GM12878 (cell line): ENCODE data around the gene SEMA4D. TPM values are rescaled to one million over a fixed set of nuclear protein-coding genes. Genes with fewer than 3 reads are reported as not detected.

ENCODE experiments used
- ATAC-seq: fragments of 200-7000 bp; cut with Tn5 transposase; 3 replicates; pipeline ENCODE4 v1.9.1; 2020; ENCODE audit warnings: mild to moderate bottlenecking, moderate library complexity
- BruUV-seq: library from RNA; stranded (reverse); fragments of 400-500 nt; replicated peaks from 2 replicates; lab custom pipeline; 2021; lab: Mats Ljungman, UMichigan
- CTCF ChIA-PET: fragments of 300-600 bp; sonication (Branson Sonifier 250); formaldehyde crosslinking; extraction: SDS; loops from one replicate; lab custom pipeline; 2021; ENCODE audit warnings: inconsistent platforms; lab: Yijun Ruan, JAX
- POLR2A ChIA-PET: fragments of 350-600 bp; formaldehyde crosslinking; extraction: SDS; loops from one replicate; lab custom pipeline; 2021; ENCODE audit warnings: inconsistent platforms; lab: Charles Lee
- RAD21 ChIA-PET: fragments of 300-600 bp; sonication (Branson Sonifier 250); formaldehyde crosslinking; loops from one replicate; lab custom pipeline; 2023; ENCODE audit warnings: antibody characterized with exemption; ENCODE audit not compliant: unreplicated experiment; lab: Charles Lee
- SMC1A ChIA-PET: fragments of 300-600 bp; sonication (Branson Sonifier 250); formaldehyde crosslinking; loops from one replicate; lab custom pipeline; 2023; ENCODE audit not compliant: unreplicated experiment, uncharacterized antibody; lab: Charles Lee
- DNase-seq: peaks from one replicate; pipeline ENCODE4 v3.0.0-alpha.2; 2011; ENCODE audit warnings: low read depth, low spot score
- FAIRE-seq: peaks from 3 replicates; lab custom pipeline; 2011; peaks lifted over from hg19 to GRCh38; lab: Jason Lieb, UNC
- H2AFZ ChIP-seq: 2 replicates; pipeline ENCODE4 v1.6.0; 2011; ENCODE audit warnings: low read depth, low read length, control low read depth; ENCODE audit not compliant: control insufficient read depth
- H3K27ac ChIP-seq: 2 replicates; pipeline ENCODE4 v1.5.1; 2011; ENCODE audit warnings: control low read depth; ENCODE audit not compliant: control insufficient read depth, insufficient read depth
- H3K27me3 ChIP-seq, 2 experiments: replicated peaks in 1 of 2; 2 replicates each; pipeline versions ENCODE4 v1.6.0 to v1.6.1; 2011; ENCODE audit warnings: low read length in 1 of 2; ENCODE audit not compliant: control insufficient read depth in 2 of 2, insufficient read depth in 2 of 2
- H3K36me3 ChIP-seq, 2 experiments: 2 replicates each; pipeline ENCODE4 v1.5.1; 2011; ENCODE audit warnings: low read length in 1 of 2; ENCODE audit not compliant: control insufficient read depth in 2 of 2, insufficient read depth in 2 of 2
- H3K4me1 ChIP-seq: 2 replicates; pipeline ENCODE4 v1.6.1; 2011; ENCODE audit warnings: mild to moderate bottlenecking, low read length, moderate library complexity, mixed read lengths; ENCODE audit not compliant: control insufficient read depth, insufficient read depth
- H3K4me2 ChIP-seq: 2 replicates; pipeline ENCODE4 v1.6.0; 2011; ENCODE audit warnings: control low read depth; ENCODE audit not compliant: control insufficient read depth, insufficient read depth
- H3K4me3 ChIP-seq: fragments of 200-600 bp; sonication (generic); 2 replicates; pipeline ENCODE4 v1.5.1; 2016
- H3K79me2 ChIP-seq: 2 replicates; pipeline ENCODE4 v1.6.0; 2011; ENCODE audit warnings: low read length; ENCODE audit not compliant: control insufficient read depth, insufficient read depth
- H3K9ac ChIP-seq: 2 replicates; pipeline ENCODE4 v1.8.0; 2011; ENCODE audit warnings: low read length, control low read depth, mixed read lengths; ENCODE audit not compliant: control insufficient read depth, insufficient read depth
- H3K9me3 ChIP-seq: replicated peaks from 3 replicates; pipeline ENCODE4 v1.5.1; 2011; ENCODE audit warnings: mild to moderate bottlenecking, low read length; ENCODE audit not compliant: control insufficient read depth, insufficient read depth
- H4K20me1 ChIP-seq: 2 replicates; pipeline ENCODE4 v1.6.0; 2011; ENCODE audit not compliant: control insufficient read depth, insufficient read depth
- POLR2A ChIP-seq: IDR thresholded peaks from 2 replicates; pipeline ENCODE4 v1.6.1; 2011; ENCODE audit warnings: low read depth, mild to moderate bottlenecking, low read length
- TCF3 ChIP-seq: IDR thresholded peaks from 2 replicates; pipeline ENCODE4 v1.6.1; 2012; ENCODE audit warnings: low read depth, mild to moderate bottlenecking, low read length, borderline replicate concordance; ENCODE audit not compliant: insufficient read depth
- YY1 ChIP-seq: IDR thresholded peaks from 2 replicates; pipeline ENCODE4 v1.6.1; 2011; ENCODE audit warnings: low read depth, mild to moderate bottlenecking, low read length
- WGBS: methylation state at CpG from one replicate; pipeline ENCODE4 v1.1.6; 2016; ENCODE audit warnings: low lambda C conversion rate; ENCODE audit not compliant: insufficient replicate concordance, insufficient coverage; ENCODE audit errors: missing lambda C conversion rate; 5-methylcytosine and 5-hydroxymethylcytosine counted together
- in situ Hi-C: fragments of 300-500 bp; cut with MboI; formaldehyde crosslinking; loops from 9 replicates; pipeline ENCODE4 v1.14.3; 2018; ENCODE audit warnings: mixed read lengths
- intact Hi-C: fragments of 100-400 bp; cut with micrococcal nuclease; formaldehyde crosslinking; loops from one replicate; pipeline ENCODE4 v1.14.2; 2022; ENCODE audit not compliant: unreplicated experiment
- polyA plus RNA-seq, 11 experiments: library from polyadenylated mRNA; depleted of rRNA in 4 of 11; unstranded in 6 of 11; stranded (reverse) in 5 of 11; fragments of >200 nt; fragmentation: Nextera tagmentation in 4 of 11; fragmentation: Illumina TruSeq in 1 of 11; extraction: Ambion mirVana in 4 of 11; extraction: Trizol in 1 of 11; gene quantifications; 1 replicate in 1 of 11; 2 replicates in 10 of 11; pipeline versions ENCODE4 v1.2.1 to v1.2.3, GENCODE V29; 2011 to 2016; ENCODE audit warnings: inconsistent platforms in 2 of 11, missing spikeins in 2 of 11, low read depth in 1 of 11
- total RNA-seq, 4 experiments: library from RNA; depleted of rRNA in 3 of 4; stranded (reverse); fragments of >200 nt in 3 of 4; fragmentation: Illumina TruSeq in 1 of 4; extraction: Trizol in 1 of 4; gene quantifications; 2 replicates each; pipeline versions ENCODE4 v1.2.1 to v1.2.3, GENCODE V29; 2013 to 2021

Gene SEMA4D
- total and polyA plus RNA-seq, 10 of the 15 experiments (the other 5 are each of a cell fraction or from before 2014, with no cell fraction given): 15.1 to 136 (median 39.6) TPM

DNA sequence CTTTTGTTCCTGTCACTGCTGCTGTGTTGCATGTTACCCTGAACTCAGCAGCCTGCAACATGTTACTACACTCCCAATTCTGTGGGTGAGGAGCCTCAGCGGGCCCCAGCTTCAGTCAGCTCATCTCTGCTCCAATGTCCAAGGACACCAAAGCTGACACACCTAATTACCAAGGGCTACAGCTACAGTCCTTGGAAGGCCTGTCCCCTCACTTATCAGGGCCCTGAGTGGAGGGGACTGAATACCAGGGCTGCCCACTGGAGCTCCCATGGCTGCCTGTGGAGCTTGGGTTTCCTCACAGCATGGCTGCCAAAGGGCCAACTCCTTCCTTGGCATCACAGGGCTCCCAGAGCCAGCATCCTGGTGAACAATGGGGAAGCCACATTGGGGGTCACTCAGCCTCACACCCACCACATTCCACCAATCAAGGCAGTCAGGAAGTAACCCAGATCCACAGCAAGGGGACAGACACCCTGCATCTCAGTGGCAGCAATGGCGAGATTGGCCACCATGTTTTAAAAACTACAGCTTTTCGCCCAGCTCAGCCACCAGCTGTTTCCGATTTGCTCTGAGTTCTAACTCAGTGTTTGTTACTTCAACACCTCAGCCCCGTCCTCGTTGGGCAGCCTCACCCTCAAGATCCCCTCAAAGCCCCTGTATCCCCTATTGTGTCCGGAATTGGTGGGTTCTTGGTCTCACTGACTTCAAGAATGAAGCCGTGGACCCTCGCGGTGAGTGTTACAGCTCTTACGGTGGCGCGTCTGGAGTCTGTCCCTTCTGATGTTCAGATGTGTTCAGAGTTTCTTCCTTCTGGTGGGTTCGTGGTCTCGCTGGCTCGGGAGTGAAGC is 18.9 kb downstream of the SEMA4D start:
- Histone ChIP-seq H3K4me3 (no peak overlapping the region), H2AFZ (no peak overlapping the region), H4K20me1 (no peaks in the 10 kb centered on the region; the same call in 1 of the 2 replicates), H3K36me3 (peaks cover 23 to 27% of the 10 kb centered on the region in 2 experiments; a peak in 3 of 4 replicates), H3K4me2 (no peak overlapping the region), H3K27me3 (no peaks in the 10 kb centered on the region), H3K4me1 (peaks cover 41% of the 10 kb centered on the region), H3K27ac (peak overlapping the region; percentile 55), H3K9ac (no peak overlapping the region), H3K9me3 (no peaks in the 10 kb centered on the region; the same call in 2 of the 3 replicates), H3K79me2 (peaks cover 81% of the 10 kb centered on the region)
- POLR2A ChIA-PET: interaction anchor here (0.5 kb wide), 1 partner anchor 9 kb away, joined by 3 read pairs; no protein-coding TSS in a partner anchor
- RAD21 ChIA-PET: interaction anchor here (1.2 kb wide), 1 partner anchor 12 kb away, joined by 3 read pairs; no protein-coding TSS in a partner anchor
- CTCF ChIA-PET: no interaction called here
- BruUV-seq: TSS peak; percentile 41
- TF ChIP-seq YY1 (peak; percentile 53; the same call in 1 of the 2 replicates), TCF3 (no peak), POLR2A (peak; percentile 31; the same call in 1 of the 2 replicates)
- FAIRE-seq (no peak), DNase-seq (no peak), ATAC-seq (no peak)
- 84% methylated on average over 16 of the region's 16 CpGs for WGBS
- intact Hi-C loops: no loop called here
- SMC1A ChIA-PET: interaction anchor here (0.7 to 1.9 kb wide), 3 partner anchors 11 to 69 kb away, joined by 3 to 6 read pairs (median 3); no protein-coding TSS in a partner anchor
- in situ Hi-C loops: no loop called here
